Esophagus muscularis mucosa (tissue), 4 donors: ENCODE measurements around the gene NTN1. TPM values are rescaled to one million over a fixed set of nuclear protein-coding genes. Genes with fewer than 3 reads are reported as not detected.

Experiments used
- DNase-seq: peaks from one replicate; pipeline ENCODE4 v3.0.0-alpha.2; 2017; ENCODE audit errors: extremely low spot score
- H3K27ac ChIP-seq, 4 donors: fragments of 200-600 bp; sonication (generic); replicated peaks in 1 of 4; 1 replicate in 3 of 4; 2 replicates in 1 of 4; pipeline ENCODE4 v1.5.1; 2016 to 2019; ENCODE audit warnings: mild to moderate bottlenecking in 1 of 4
- H3K27me3 ChIP-seq, 4 donors: fragments of 200-600 bp; sonication (generic); one replicate each; pipeline versions ENCODE4 v1.5.1 to v1.6.0; 2016 to 2019
- H3K36me3 ChIP-seq, 4 donors: fragments of 200-600 bp; sonication (generic); one replicate each; pipeline ENCODE4 v1.5.1; 2016 to 2019
- H3K4me1 ChIP-seq, 4 donors: fragments of 200-600 bp; sonication (generic); one replicate each; pipeline ENCODE4 v1.5.1; 2016 to 2019
- H3K4me3 ChIP-seq, 4 donors: fragments of 200-600 bp; sonication (generic); 1 replicate in 2 of 4; 2 replicates in 2 of 4; pipeline ENCODE4 v1.5.1; 2016 to 2019; ENCODE audit warnings: mild to moderate bottlenecking in 4 of 4, moderate library complexity in 1 of 4
- H3K9me3 ChIP-seq, 4 donors: fragments of 200-600 bp; sonication (generic); 1 replicate in 3 of 4; 2 replicates in 1 of 4; pipeline ENCODE4 v1.5.1; 2016 to 2019
- CTCF ChIP-seq, 3 experiments: fragments of 200-600 bp in 2 of 3; fragments of 450-650 bp in 1 of 3; sonication (generic) in 2 of 3; IDR thresholded peaks; one replicate each; pipeline ENCODE4 v1.5.1; 2017 to 2019; ENCODE audit warnings: antibody characterized with exemption in 3 of 3, mild to moderate bottlenecking in 2 of 3, moderate library complexity in 1 of 3
- EP300 ChIP-seq: sonication (generic); formaldehyde crosslinking; IDR thresholded peaks from one replicate; pipeline ENCODE4 v1.6.1; 2017; ENCODE audit warnings: antibody characterized with exemption
- POLR2A ChIP-seq: fragments of 450-650 bp; IDR thresholded peaks from one replicate; pipeline ENCODE4 v1.6.1; 2017; ENCODE audit warnings: antibody characterized with exemption, moderate library complexity, mild to moderate bottlenecking, low read depth
- POLR2AphosphoS5 ChIP-seq, 2 donors: sonication (generic); formaldehyde crosslinking; IDR thresholded peaks; one replicate each; pipeline ENCODE4 v1.6.1; 2017; ENCODE audit warnings: antibody characterized with exemption in 2 of 2
- WGBS: methylation state at CpG from one replicate; pipeline ENCODE4 v1.1.5; 2018; 5-methylcytosine and 5-hydroxymethylcytosine counted together
- intact Hi-C: fragments of 100-400 bp; cut with DNase I; formaldehyde crosslinking; loops from one replicate; pipeline ENCODE4 v1.15.1; 2023
- total RNA-seq, 4 donors: library from RNA; depleted of rRNA; stranded (reverse); fragments of >200 nt; gene quantifications; one replicate each; pipeline versions ENCODE4 v1.1.0 to v1.2.1, GENCODE V29; 2016

NTN1 gene
- total RNA-seq, 4 donors from 2014 or later, result 69.3 to 179 (median 117) TPM

GRCh38 chr17:9199571-9200551 is 178.6 kb downstream of the NTN1 start:
- no peak for TF ChIP-seq POLR2AphosphoS5 (IDR thresholded peaks at IDR 0.05)
- no peak for TF ChIP-seq CTCF (IDR thresholded peaks at IDR 0.05)
- TF ChIP-seq EP300, result no peak
- TF ChIP-seq POLR2A, result no peak
- intact Hi-C loops, result no loop called here
- WGBS, result 88% methylated on average over 12 of the region's 16 CpGs
- DNase-seq, result no peak
- Histone ChIP-seq H3K27me3 (no peaks in the 10 kb centered on the region), H3K27ac (no peak overlapping the region), H3K36me3 (peaks cover 0 to 7% (median 3%) of the 10 kb centered on the region in 4 donors), H3K4me1 (peaks cover 0 to 22% (median 16%) of the 10 kb centered on the region in 4 donors), H3K4me3 (no peak overlapping the region), H3K9me3 (no peaks in the 10 kb centered on the region)

GRCh38 chr17:9200699-9201359 is 179.5 kb downstream of the NTN1 start:
- Histone ChIP-seq H3K9me3 (no peaks in the 10 kb centered on the region), H3K27me3 (no peaks in the 10 kb centered on the region), H3K36me3 (peaks cover 0 to 7% (median 3%) of the 10 kb centered on the region in 4 donors), H3K4me1 (peaks cover 0 to 22% (median 21%) of the 10 kb centered on the region in 4 donors), H3K4me3 (no peak overlapping the region), H3K27ac (no peak overlapping the region)
- DNase-seq, result no peak
- TF ChIP-seq EP300, result no peak
- no peak for TF ChIP-seq POLR2A
- TF ChIP-seq POLR2AphosphoS5 (IDR thresholded peaks at IDR 0.05), result no peak
- TF ChIP-seq CTCF (IDR thresholded peaks at IDR 0.05), result no peak
- WGBS, result 82% methylated on average over 5 of the region's 5 CpGs
- intact Hi-C loops, result no loop called here

GRCh38 chr17:9202532-9202931 is 181.2 kb downstream of the NTN1 start:
- WGBS, result 92% methylated on average over 5 of the region's 5 CpGs
- intact Hi-C loops, result no loop called here
- no peak for TF ChIP-seq POLR2AphosphoS5 (IDR thresholded peaks at IDR 0.05)
- no peak for TF ChIP-seq CTCF (IDR thresholded peaks at IDR 0.05)
- TF ChIP-seq POLR2A, result no peak
- TF ChIP-seq EP300, result no peak
- Histone ChIP-seq H3K36me3 (peaks cover 0 to 7% (median 3%) of the 10 kb centered on the region in 4 donors), H3K27ac (no peak overlapping the region), H3K4me3 (no peak overlapping the region), H3K9me3 (no peaks in the 10 kb centered on the region), H3K27me3 (no peaks in the 10 kb centered on the region), H3K4me1 (peaks cover 0 to 27% (median 26%) of the 10 kb centered on the region in 4 donors)
- no peak for DNase-seq

GRCh38 chr17:9203771-9204425 is 182.6 kb downstream of the NTN1 start:
- H3K4me1 ChIP-seq, result peaks cover 0 to 28% (median 28%) of the 10 kb centered on the region in 4 donors
- no peaks in the 10 kb centered on the region for H3K27me3 ChIP-seq
- no peaks in the 10 kb centered on the region for H3K9me3 ChIP-seq
- H3K36me3 ChIP-seq, result peaks cover 0 to 10% (median 2%) of the 10 kb centered on the region in 4 donors
- WGBS, result 85% methylated on average over 3 of the region's 3 CpGs
- H3K27ac ChIP-seq, result no peak overlapping the region
- DNase-seq, result no peak
- intact Hi-C loops, result no loop called here
- H3K4me3 ChIP-seq, result no peak overlapping the region
- TF ChIP-seq POLR2A (no peak), POLR2AphosphoS5 (IDR thresholded peaks at IDR 0.05) (no peak), EP300 (no peak), CTCF (IDR thresholded peaks at IDR 0.05) (no peak)
